ENCODE data around the gene ABCB11.

ABCB11 gene

DNA sequence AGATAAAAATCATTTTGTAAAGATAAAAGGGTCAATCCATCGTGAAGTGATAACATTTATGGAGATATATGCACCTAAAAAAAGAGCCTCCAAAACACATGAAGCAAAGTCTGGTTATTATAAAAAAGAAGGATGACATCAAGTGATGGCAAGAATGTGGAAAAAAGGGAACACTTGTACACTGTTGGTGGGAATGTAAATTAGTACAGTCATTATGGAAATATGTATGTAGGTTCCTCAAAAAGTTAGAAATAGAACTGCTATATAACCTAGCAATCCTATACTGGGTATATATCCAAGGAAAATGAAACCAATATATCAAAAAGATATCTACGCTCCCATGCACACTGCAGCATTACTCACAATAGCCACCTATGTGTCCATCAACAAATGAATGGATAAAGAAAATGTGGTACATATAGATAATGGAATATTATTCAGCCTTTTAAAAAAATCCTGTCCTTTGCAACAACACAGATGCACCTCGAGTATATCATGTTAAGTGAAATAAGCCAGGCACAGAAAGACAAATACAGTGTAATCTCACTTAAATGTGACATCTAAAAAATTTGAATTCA, 28.9 kb downstream of the ABCB11 start:
- Histone ChIP-seq H3K9ac (ENCODE audit: low read depth, low read length) (no peak overlapping the region), H3K27me3 (ENCODE audit: control insufficient read depth, insufficient read depth, low read length) (no peaks in the 10 kb centered on the region), H3K4me1 (ENCODE audit: control insufficient read depth, insufficient read depth, low read length) (no peaks in the 10 kb centered on the region), H3K4me3 (ENCODE audit: low read depth, low read length) (no peak overlapping the region), H3K9me3 (ENCODE audit: control insufficient read depth, insufficient read depth, low read length) (no peaks in the 10 kb centered on the region), H3K36me3 (ENCODE audit: control insufficient read depth, insufficient read depth, low read length) (no peaks in the 10 kb centered on the region)

DNA sequence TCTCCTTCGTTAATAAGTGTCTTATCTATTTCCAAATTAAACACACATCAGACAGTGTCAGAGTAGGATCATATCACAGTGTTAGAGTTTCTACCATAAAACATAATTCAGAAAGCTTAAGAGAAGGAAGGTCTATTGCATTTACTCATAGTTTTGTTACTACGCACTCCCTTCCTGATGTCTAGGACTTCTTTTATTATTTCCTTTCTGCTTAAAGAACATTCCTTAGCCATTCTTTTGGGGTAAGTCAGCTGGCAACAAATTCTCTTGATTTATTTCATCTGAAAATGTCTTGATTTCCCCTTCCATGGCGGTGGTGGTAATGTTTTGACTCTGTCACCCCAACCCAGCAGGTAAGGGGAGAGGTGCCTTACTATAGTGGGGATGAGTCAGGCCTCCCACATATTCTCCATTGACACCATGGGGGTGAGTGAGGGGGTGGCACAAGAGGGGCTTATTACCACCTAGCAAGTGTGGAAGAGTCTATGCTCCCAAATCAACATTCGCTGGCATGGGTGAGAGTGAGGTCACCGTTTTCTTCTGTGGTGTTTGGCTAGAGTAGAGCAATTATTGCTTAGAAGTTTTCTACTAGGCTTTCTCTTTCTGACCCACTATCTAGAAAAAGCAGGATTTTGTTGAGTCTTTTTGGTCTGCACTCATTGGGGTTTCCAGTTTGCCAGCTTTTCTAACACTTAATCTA, 29.9 kb downstream of the ABCB11 start:
- Histone ChIP-seq H3K4me1 (ENCODE audit: control insufficient read depth, insufficient read depth, low read length) (no peaks in the 10 kb centered on the region), H3K27me3 (ENCODE audit: control insufficient read depth, insufficient read depth, low read length) (no peaks in the 10 kb centered on the region), H3K4me3 (ENCODE audit: low read depth, low read length) (no peak overlapping the region), H3K9me3 (ENCODE audit: control insufficient read depth, insufficient read depth, low read length) (no peaks in the 10 kb centered on the region), H3K9ac (ENCODE audit: low read depth, low read length) (no peak overlapping the region), H3K36me3 (ENCODE audit: control insufficient read depth, insufficient read depth, low read length) (no peaks in the 10 kb centered on the region)

GRCh38 chr2:168999668-169000213, 31.4 kb downstream of the ABCB11 start:
- Histone ChIP-seq H3K4me3 (ENCODE audit: low read depth, low read length) (no peak overlapping the region), H3K9ac (ENCODE audit: low read depth, low read length) (no peak overlapping the region), H3K27me3 (ENCODE audit: control insufficient read depth, insufficient read depth, low read length) (no peaks in the 10 kb centered on the region), H3K9me3 (ENCODE audit: control insufficient read depth, insufficient read depth, low read length) (no peaks in the 10 kb centered on the region), H3K36me3 (ENCODE audit: control insufficient read depth, insufficient read depth, low read length) (no peaks in the 10 kb centered on the region), H3K4me1 (ENCODE audit: control insufficient read depth, insufficient read depth, low read length) (no peaks in the 10 kb centered on the region)

DNA sequence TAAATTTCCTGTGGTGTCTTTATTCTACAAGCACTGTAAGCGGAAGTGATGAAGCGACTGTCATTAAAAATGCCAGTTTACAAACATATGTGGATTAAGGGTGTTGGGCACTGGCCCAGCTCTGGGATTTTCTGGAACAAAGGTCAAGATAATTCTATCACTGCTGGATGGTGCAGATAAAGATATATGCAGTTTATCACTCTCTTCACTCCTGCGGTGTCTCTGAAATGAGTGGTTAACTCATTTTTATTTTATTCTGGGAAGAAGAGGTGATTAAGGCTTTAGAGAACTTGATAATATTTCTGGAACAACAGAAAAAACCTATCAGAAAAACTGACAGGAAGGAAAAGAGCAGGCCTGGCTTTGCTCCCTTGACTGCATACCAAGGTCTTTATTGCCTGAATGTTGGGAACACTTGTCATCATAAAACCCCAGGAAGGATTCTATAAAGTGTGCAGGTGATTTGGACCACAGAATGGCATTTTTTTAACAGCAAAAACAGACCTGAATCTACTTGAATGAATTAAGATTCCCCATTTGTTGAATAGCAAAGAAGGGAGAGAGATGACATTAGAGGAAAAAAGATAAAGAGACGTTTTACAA, 32.4 kb downstream of the ABCB11 start:
- no peaks in the 10 kb centered on the region for H3K36me3 ChIP-seq (ENCODE audit: control insufficient read depth, insufficient read depth, low read length)
- no peaks in the 10 kb centered on the region for H3K27me3 ChIP-seq (ENCODE audit: control insufficient read depth, insufficient read depth, low read length)
- no peak overlapping the region for H3K9ac ChIP-seq (ENCODE audit: low read depth, low read length)
- H3K4me1 ChIP-seq (ENCODE audit: control insufficient read depth, insufficient read depth, low read length), result no peaks in the 10 kb centered on the region
- H3K9me3 ChIP-seq (ENCODE audit: control insufficient read depth, insufficient read depth, low read length), result no peaks in the 10 kb centered on the region
- no peak overlapping the region for H3K4me3 ChIP-seq (ENCODE audit: low read depth, low read length)

- Histone ChIP-seq H3K4me3 (ENCODE audit: low read depth, low read length) (no peak overlapping the region), H3K9ac (ENCODE audit: low read depth, low read length) (no peak overlapping the region), H3K27me3 (ENCODE audit: control insufficient read depth, insufficient read depth, low read length) (no peaks in the 10 kb centered on the region), H3K36me3 (ENCODE audit: control insufficient read depth, insufficient read depth, low read length) (no peaks in the 10 kb centered on the region), H3K4me1 (ENCODE audit: control insufficient read depth, insufficient read depth, low read length) (no peaks in the 10 kb centered on the region), H3K9me3 (ENCODE audit: control insufficient read depth, insufficient read depth, low read length) (no peaks in the 10 kb centered on the region)
Observed at GRCh38 chr2:168997794-168998193, 33.3 kb downstream of the ABCB11 start.

DNA sequence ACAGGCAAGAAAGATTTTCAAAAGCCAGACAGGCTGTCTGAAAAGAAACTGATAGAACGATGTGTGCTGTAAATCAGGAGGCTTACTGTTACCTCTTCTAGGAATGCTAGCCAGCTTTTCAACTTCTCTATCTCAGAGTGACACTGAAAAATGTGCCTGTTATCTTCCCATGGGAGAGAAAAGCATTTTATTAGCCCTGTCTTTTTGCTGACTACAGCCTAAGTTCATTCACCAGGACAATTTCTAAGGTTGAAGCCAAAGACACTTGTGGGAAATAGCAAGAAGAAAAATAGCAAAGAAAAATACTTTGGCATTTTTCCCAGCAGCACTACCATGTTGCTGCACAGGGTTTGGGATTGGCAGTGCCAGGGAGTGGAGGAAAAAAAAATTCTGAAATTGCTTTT, 34.0 kb downstream of the ABCB11 start:
- H3K27me3 ChIP-seq (ENCODE audit: control insufficient read depth, insufficient read depth, low read length), result no peaks in the 10 kb centered on the region
- H3K4me1 ChIP-seq (ENCODE audit: control insufficient read depth, insufficient read depth, low read length), result no peaks in the 10 kb centered on the region
- no peak overlapping the region for H3K9ac ChIP-seq (ENCODE audit: low read depth, low read length)
- H3K9me3 ChIP-seq (ENCODE audit: control insufficient read depth, insufficient read depth, low read length), result no peaks in the 10 kb centered on the region
- H3K4me3 ChIP-seq (ENCODE audit: low read depth, low read length), result no peak overlapping the region
- H3K36me3 ChIP-seq (ENCODE audit: control insufficient read depth, insufficient read depth, low read length), result no peaks in the 10 kb centered on the region

DNA sequence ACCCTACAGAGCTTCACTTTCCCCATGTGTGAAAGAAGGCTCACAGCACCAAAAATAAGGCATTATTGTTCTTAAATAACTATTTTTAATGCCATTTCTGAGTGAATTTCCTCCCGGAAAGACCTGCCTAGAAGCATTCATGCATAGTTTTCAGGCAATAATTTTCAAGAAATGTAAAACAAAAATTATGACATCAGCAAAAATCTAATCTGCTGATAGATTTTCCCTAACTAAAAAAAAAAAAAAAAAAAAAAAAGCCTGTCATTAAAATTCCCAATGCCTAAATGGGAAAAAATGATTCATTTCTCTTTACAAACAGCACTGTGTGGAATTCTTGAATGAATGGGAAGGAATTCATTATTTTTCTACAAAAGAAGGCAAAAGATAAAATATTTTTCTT, 35.4 kb downstream of the ABCB11 start:
- Histone ChIP-seq H3K9me3 (ENCODE audit: control insufficient read depth, insufficient read depth, low read length) (no peaks in the 10 kb centered on the region), H3K4me3 (ENCODE audit: low read depth, low read length) (no peak overlapping the region), H3K9ac (ENCODE audit: low read depth, low read length) (no peak overlapping the region), H3K4me1 (ENCODE audit: control insufficient read depth, insufficient read depth, low read length) (no peaks in the 10 kb centered on the region), H3K27me3 (ENCODE audit: control insufficient read depth, insufficient read depth, low read length) (no peaks in the 10 kb centered on the region), H3K36me3 (ENCODE audit: control insufficient read depth, insufficient read depth, low read length) (no peaks in the 10 kb centered on the region)

DNA sequence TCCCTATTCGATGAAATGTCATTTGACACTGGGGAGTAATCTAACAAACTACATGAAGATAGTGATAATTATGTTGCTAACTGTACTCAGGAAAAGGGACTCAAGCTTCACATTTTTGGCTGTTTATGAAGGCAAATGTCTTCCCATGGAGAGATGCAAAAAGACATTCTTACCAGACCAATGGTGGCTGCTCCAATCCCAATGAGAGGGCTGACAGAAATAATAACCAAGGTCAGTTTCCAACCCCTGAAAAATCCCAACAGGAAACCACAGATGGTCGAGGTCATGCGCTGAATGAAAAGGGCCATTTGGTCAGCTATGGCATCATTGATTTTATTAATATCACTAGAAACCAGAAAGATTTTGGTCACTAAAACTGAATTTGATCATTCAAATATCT, 37.6 kb downstream of the ABCB11 start:
- Histone ChIP-seq H3K4me3 (ENCODE audit: low read depth, low read length) (no peak overlapping the region), H3K9ac (ENCODE audit: low read depth, low read length) (no peak overlapping the region), H3K4me1 (ENCODE audit: control insufficient read depth, insufficient read depth, low read length) (no peaks in the 10 kb centered on the region), H3K27me3 (ENCODE audit: control insufficient read depth, insufficient read depth, low read length) (no peaks in the 10 kb centered on the region), H3K36me3 (ENCODE audit: control insufficient read depth, insufficient read depth, low read length) (no peaks in the 10 kb centered on the region), H3K9me3 (ENCODE audit: control insufficient read depth, insufficient read depth, low read length) (no peaks in the 10 kb centered on the region)

- no peaks in the 10 kb centered on the region for H3K9me3 ChIP-seq (ENCODE audit: control insufficient read depth, insufficient read depth, low read length)
- no peaks in the 10 kb centered on the region for H3K4me1 ChIP-seq (ENCODE audit: control insufficient read depth, insufficient read depth, low read length)
- no peaks in the 10 kb centered on the region for H3K36me3 ChIP-seq (ENCODE audit: control insufficient read depth, insufficient read depth, low read length)
- H3K27me3 ChIP-seq (ENCODE audit: control insufficient read depth, insufficient read depth, low read length), result no peaks in the 10 kb centered on the region
- H3K4me3 ChIP-seq (ENCODE audit: low read depth, low read length), result no peak overlapping the region
- no peak overlapping the region for H3K9ac ChIP-seq (ENCODE audit: low read depth, low read length)
Observed at GRCh38 chr2:168992591-168993349, 38.4 kb downstream of the ABCB11 start.

GRCh38 chr2:168992026-168992425, 39.1 kb downstream of the ABCB11 start:
- Histone ChIP-seq H3K9ac (ENCODE audit: low read depth, low read length) (no peak overlapping the region), H3K36me3 (ENCODE audit: control insufficient read depth, insufficient read depth, low read length) (no peaks in the 10 kb centered on the region), H3K4me3 (ENCODE audit: low read depth, low read length) (no peak overlapping the region), H3K9me3 (ENCODE audit: control insufficient read depth, insufficient read depth, low read length) (no peaks in the 10 kb centered on the region), H3K27me3 (ENCODE audit: control insufficient read depth, insufficient read depth, low read length) (no peaks in the 10 kb centered on the region), H3K4me1 (ENCODE audit: control insufficient read depth, insufficient read depth, low read length) (no peaks in the 10 kb centered on the region)

DNA sequence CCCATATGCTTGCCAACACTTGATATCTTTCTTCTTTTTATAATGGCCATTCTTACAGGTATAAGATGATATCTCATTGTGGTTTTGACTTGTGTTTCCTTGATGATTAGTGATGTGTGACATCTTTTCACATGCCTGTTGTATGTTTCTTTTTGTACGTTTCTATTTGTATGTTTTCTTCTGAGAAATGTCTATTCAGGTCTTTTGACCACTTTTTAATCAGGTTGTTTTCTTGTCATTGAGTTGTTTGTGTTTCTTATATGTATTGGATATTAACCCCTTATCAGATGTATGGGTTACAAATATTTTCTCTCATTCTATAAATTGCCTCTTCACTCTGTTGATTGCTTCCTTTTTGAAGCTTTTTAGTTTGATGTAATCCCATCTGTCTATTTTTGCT, 42.4 kb downstream of the ABCB11 start:
- Histone ChIP-seq H3K4me3 (ENCODE audit: low read depth, low read length) (no peak overlapping the region), H3K27me3 (ENCODE audit: control insufficient read depth, insufficient read depth, low read length) (no peaks in the 10 kb centered on the region), H3K9ac (ENCODE audit: low read depth, low read length) (no peak overlapping the region), H3K36me3 (ENCODE audit: control insufficient read depth, insufficient read depth, low read length) (no peaks in the 10 kb centered on the region), H3K4me1 (ENCODE audit: control insufficient read depth, insufficient read depth, low read length) (no peaks in the 10 kb centered on the region), H3K9me3 (ENCODE audit: control insufficient read depth, insufficient read depth, low read length) (no peaks in the 10 kb centered on the region)

Data from iPS-15b (cell line).